Small intestine (tissue), 7 donors: Measurements from ENCODE around the gene FAM234A. TPM values are rescaled to one million over a fixed set of nuclear protein-coding genes. Genes with fewer than 3 reads are reported as not detected.

ENCODE experiments used
- DNase-seq, 2 donors: peaks; one replicate each; pipeline versions ENCODE4 v3.0.0 to v3.0.0-alpha.2; 2013
- FAIRE-seq: peaks from 2 replicates; lab custom pipeline; 2012; peaks lifted over from hg19 to GRCh38; lab: Jason Lieb, UNC
- H3K27ac ChIP-seq, 3 donors: one replicate each; pipeline ENCODE4 v1.5.1; 2013; ENCODE audit warnings: low read length in 2 of 3, mild to moderate bottlenecking in 2 of 3, control low read depth in 1 of 3, inconsistent platforms in 1 of 3, low read depth in 1 of 3, moderate library complexity in 1 of 3
- H3K27me3 ChIP-seq, 3 donors: one replicate each; pipeline ENCODE4 v1.6.1; 2013; ENCODE audit warnings: low read length in 3 of 3, inconsistent platforms in 1 of 3; ENCODE audit not compliant: control insufficient read depth in 3 of 3, insufficient read depth in 3 of 3
- H3K36me3 ChIP-seq, 3 donors: one replicate each; pipeline ENCODE4 v1.6.1; 2013; ENCODE audit warnings: low read length in 3 of 3, inconsistent platforms in 1 of 3, low read depth in 1 of 3, mild to moderate bottlenecking in 1 of 3, moderate library complexity in 1 of 3; ENCODE audit not compliant: control insufficient read depth in 3 of 3, insufficient read depth in 2 of 3
- H3K4me1 ChIP-seq, 3 donors: one replicate each; pipeline ENCODE4 v1.6.1; 2013; ENCODE audit warnings: low read length in 2 of 3, inconsistent platforms in 1 of 3, low read depth in 1 of 3, mild to moderate bottlenecking in 1 of 3, moderate library complexity in 1 of 3; ENCODE audit not compliant: control insufficient read depth in 3 of 3, insufficient read depth in 2 of 3
- H3K4me3 ChIP-seq, 3 donors: one replicate each; pipeline ENCODE4 v1.5.1; 2013; ENCODE audit warnings: low read length in 3 of 3, control low read depth in 1 of 3, inconsistent platforms in 1 of 3, low read depth in 1 of 3, mild to moderate bottlenecking in 1 of 3, moderate library complexity in 1 of 3
- H3K9me3 ChIP-seq, 2 donors: one replicate each; pipeline ENCODE4 v1.6.1; 2013; ENCODE audit warnings: low read depth in 1 of 2, low read length in 1 of 2; ENCODE audit not compliant: control insufficient read depth in 2 of 2, insufficient read depth in 1 of 2
- WGBS, 3 donors: extraction: QIAGEN DNeasy Blood & Tissue Kit; methylation state at CpG; one replicate each; pipeline ENCODE4 v1.1.7; 2013; 5-methylcytosine and 5-hydroxymethylcytosine counted together
- polyA plus RNA-seq, 4 donors: library from polyadenylated mRNA; stranded (reverse) in 3 of 4; unstranded in 1 of 4; fragments of 200-250 nt in 3 of 4; fragments of 120-200 nt in 1 of 4; gene quantifications; one replicate each; pipeline versions ENCODE4 v1.2.1 to v1.2.3, GENCODE V29; 2013
- donor health status: healthy with polysubstance abuse.
- donor health status: control.
- donor health status: control.
- donor health status: Bipolar disorder and iron deficiency.
- donor health status: healthy.

Gene FAM234A
- polyA plus RNA-seq, 4 donors: 56.5 to 107 (median 66.3) TPM

DNA sequence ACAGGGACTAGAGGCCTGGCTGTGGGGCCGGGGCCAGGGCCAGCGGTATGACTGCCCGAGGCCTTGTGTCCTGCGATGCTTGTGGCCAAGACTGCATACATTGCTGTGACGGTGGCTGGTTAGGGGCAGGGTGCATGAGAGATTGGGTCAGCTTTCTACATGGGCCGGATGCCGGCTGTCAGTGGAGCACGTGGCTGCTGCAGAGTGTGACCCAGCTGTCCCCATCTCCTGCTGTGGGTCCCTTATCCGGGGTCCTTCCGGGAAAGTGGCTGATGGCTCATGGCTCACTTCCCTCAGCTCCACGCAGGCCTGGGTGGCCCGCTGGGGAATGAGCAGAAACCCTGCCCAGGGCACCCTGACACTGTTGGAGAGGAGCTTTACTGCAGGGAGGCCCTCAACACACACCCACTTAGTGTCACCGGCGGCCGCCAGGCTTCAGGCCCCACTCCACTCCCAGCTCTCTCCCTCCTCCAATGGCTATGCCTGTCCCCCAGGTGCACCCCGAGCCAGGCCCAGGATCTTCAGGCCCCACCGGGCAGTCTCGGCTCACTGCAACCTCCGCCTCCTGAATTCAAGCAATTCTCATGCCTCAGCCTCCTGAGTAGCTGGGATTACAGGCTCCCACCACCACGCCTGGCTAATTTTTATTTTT lies 41.9 kb downstream of the FAM234A start:
- Histone ChIP-seq H3K9me3 (no peaks in the 10 kb centered on the region), H3K27ac (peak overlapping the region in 1 of 3 donors; percentile 45), H3K36me3 (no peaks in the 10 kb centered on the region), H3K4me1 (peaks cover 0 to 16% (median 2%) of the 10 kb centered on the region in 3 donors), H3K4me3 (no peak overlapping the region), H3K27me3 (peaks cover 0 to 66% (median 0%) of the 10 kb centered on the region in 3 donors)
- no peak for FAIRE-seq
- WGBS, 3 donors: 42 to 72% (median 61%) methylated on average over 18 to 20 of the region's 20 CpGs
- no peak for DNase-seq

DNA sequence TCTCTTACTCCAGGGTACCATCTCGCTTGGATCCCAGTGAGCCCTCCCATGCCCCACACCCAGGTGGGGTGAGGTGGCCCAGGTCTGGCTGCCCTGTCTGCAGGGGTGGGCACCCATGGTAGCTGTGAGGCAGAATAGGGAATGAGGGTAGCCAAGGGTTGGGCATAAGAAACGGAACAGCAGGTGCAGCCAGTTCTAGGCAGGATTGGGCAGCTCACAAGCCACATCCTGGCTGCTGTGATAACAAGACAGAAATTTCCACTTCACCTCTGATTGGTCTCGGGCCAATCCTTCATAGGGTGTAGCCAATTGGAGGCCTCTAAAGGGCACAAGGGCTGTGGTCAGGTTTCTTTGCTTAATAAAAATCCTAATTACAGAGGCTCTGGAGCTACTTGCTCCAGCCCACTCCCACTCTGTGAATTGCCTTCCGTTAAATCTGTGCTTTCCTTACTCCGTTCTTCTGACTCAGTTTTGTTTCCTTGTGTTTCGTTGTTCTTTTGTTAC lies 44.3 kb downstream of the FAM234A start:
- WGBS, 3 donors: 13 to 50% (median 27%) methylated on average over 6 of the region's 6 CpGs
- DNase-seq: peak; percentile 39 to 79
- no peak for FAIRE-seq
- H3K4me3 ChIP-seq: no peak overlapping the region
- no peak overlapping the region for H3K27ac ChIP-seq
- H3K9me3 ChIP-seq: no peaks in the 10 kb centered on the region
- peaks cover 0 to 16% (median 2%) of the 10 kb centered on the region in 3 donors for H3K4me1 ChIP-seq
- H3K36me3 ChIP-seq: no peaks in the 10 kb centered on the region
- peaks cover 0 to 67% (median 0%) of the 10 kb centered on the region in 3 donors for H3K27me3 ChIP-seq

DNA sequence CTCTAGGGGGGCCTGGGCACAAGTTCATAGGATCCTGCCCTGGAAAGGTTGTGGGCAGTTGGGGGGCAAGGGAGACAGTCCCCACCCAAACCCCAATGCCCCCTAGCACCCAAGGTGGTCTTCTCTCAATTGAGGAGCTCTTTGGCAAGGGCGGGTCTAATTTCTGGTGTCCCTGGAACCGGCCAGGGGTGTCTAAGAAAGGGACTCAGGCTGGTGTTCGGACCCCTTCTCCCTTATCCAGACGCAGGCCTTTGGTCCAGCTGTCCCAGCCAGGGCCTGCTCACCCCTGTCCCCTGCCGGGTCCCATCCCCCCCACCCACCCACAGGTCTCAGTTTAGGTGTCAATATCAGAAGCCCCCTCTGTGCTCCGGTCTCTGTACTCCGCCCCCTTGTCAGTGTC lies 44.9 kb downstream of the FAM234A start:
- no peak for DNase-seq
- 52 to 73% (median 66%) methylated on average over 6 to 7 of the region's 7 CpGs for WGBS, 3 donors
- no peak for FAIRE-seq
- H3K36me3 ChIP-seq: no peaks in the 10 kb centered on the region
- H3K27me3 ChIP-seq: peaks cover 0 to 61% (median 0%) of the 10 kb centered on the region in 3 donors
- H3K4me3 ChIP-seq: no peak overlapping the region
- H3K9me3 ChIP-seq: no peaks in the 10 kb centered on the region
- no peak overlapping the region for H3K27ac ChIP-seq
- H3K4me1 ChIP-seq: peaks cover 0 to 16% (median 2%) of the 10 kb centered on the region in 3 donors

DNA sequence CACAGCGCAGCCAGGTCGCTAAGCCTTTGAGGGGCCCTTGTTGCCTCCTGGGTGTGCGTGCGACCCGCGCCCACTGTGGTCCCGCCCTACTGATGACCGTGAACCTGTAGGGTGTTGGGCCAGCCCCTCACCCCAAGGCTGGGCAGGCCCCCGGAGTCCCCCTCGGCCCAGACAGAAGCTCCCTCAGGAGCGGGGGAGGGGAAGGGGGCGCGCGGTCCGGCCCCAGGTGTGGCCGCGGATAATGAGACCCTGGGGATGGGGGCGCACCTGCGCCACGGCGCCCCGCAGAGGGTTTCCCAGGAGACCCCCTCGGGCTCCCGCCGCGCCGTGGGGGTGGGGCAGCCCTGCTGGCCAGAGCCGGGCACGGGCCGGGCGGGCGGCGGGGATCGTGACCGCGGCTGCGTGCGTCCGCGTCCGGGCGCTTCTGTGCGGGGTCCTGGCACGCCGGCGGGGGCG lies 45.4 kb downstream of the FAM234A start:
- peaks cover 0 to 56% (median 0%) of the 10 kb centered on the region in 3 donors for H3K27me3 ChIP-seq
- FAIRE-seq: no peak

DNA sequence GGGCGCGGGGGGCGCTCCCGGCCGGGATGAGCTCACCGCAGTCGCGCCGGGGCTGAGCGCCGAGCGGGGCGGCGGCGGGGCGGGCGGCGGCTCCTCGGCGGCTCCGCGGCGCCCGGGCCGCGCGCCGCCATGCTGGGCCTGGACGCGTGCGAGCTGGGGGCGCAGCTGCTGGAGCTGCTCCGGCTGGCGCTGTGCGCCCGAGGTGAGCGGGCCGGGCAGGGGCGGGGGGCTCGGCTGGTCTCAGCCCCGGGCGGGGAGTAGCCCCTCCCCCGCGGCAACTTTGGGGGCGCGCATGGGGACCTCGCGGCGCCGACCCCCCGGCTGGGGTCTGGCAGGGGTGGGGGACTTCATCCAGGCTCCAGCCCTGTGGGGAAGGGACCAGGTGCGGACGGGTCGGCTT lies 45.9 kb downstream of the FAM234A start, which contains the start of gene ARHGDIG:
TSS of gene ARHGDIG (plus strand) at position 40 of the 400 bp plus-strand sequence. CDS start at position 130, 90 bp downstream.
- Histone ChIP-seq H3K9me3 (peaks cover 0 to 7% of the 10 kb centered on the region in 2 donors), H3K4me1 (peaks cover 0 to 10% (median 2%) of the 10 kb centered on the region in 3 donors), H3K36me3 (peaks cover 0 to 5% (median 0%) of the 10 kb centered on the region in 3 donors), H3K27ac (no peak within 1 kb of the TSS), H3K4me3 (peak within 1 kb of the TSS in 2 of 3 donors; percentile 15 to 37), H3K27me3 (peaks cover 0 to 52% (median 0%) of the 10 kb centered on the region in 3 donors)
- 1 to 3% (median 1%) methylated on average over 14 to 54 of the region's 54 CpGs for WGBS, 3 donors
- DNase-seq (no peak), FAIRE-seq (no peak)

More for the DNA sequence above, 45.4 kb downstream of the FAM234A start:
- peaks cover 0 to 13% (median 2%) of the 10 kb centered on the region in 3 donors for H3K4me1 ChIP-seq
- H3K27ac ChIP-seq: no peak overlapping the region
- DNase-seq: no peak
- peaks cover 0 to 4% (median 0%) of the 10 kb centered on the region in 3 donors for H3K36me3 ChIP-seq
- 6 to 14% (median 6%) methylated on average over 17 to 47 of the region's 47 CpGs for WGBS, 3 donors
- H3K4me3 ChIP-seq: peak overlapping the region in 1 of 3 donors; percentile 37
- peaks cover 0 to 2% of the 10 kb centered on the region in 2 donors for H3K9me3 ChIP-seq

DNA sequence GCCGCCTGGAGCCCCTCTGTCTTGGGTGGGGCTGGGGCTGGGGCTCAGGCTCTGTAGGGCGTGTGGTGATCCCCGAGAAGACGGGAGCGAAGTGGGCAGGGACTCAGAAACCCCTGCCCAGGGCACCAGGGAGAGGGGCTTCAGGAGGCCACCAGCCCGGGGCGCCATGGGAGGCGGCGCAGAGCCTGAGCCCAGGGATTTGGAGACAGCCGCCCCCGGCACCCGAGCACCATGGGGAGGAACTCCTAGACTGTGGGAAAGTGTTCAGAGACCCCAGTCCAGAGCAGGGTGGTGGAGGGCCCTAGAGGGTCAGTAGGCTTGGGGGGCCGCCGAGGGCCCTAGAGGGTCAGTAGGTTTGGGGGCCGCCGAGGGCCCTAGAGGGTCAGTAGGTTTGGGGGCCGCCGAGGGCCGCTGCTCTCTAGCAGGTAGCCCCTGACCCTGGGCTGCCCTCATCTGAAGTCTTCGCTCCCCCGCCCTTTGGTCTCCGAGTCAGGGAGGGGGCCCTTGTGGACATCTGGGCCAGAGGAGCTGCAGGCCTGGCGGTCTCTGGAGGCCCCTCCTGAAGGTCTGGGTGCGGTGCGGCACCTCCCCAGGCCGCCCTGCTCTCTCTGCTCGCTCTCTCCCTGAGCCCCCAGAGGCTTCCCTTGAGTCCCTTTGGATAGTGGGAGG lies 46.5 kb downstream of the FAM234A start:
- H3K27me3 ChIP-seq: peaks cover 0 to 49% (median 0%) of the 10 kb centered on the region in 3 donors
- peak overlapping the region in 1 of 3 donors; percentile 15 for H3K4me3 ChIP-seq
- peaks cover 0 to 7% of the 10 kb centered on the region in 2 donors for H3K9me3 ChIP-seq
- FAIRE-seq (no peak), DNase-seq (no peak)
- no peak overlapping the region for H3K27ac ChIP-seq
- WGBS, 3 donors: 29 to 41% (median 34%) methylated on average over 14 to 27 of the region's 27 CpGs
- peaks cover 0 to 10% (median 2%) of the 10 kb centered on the region in 3 donors for H3K4me1 ChIP-seq
- peaks cover 0 to 5% (median 0%) of the 10 kb centered on the region in 3 donors for H3K36me3 ChIP-seq

DNA sequence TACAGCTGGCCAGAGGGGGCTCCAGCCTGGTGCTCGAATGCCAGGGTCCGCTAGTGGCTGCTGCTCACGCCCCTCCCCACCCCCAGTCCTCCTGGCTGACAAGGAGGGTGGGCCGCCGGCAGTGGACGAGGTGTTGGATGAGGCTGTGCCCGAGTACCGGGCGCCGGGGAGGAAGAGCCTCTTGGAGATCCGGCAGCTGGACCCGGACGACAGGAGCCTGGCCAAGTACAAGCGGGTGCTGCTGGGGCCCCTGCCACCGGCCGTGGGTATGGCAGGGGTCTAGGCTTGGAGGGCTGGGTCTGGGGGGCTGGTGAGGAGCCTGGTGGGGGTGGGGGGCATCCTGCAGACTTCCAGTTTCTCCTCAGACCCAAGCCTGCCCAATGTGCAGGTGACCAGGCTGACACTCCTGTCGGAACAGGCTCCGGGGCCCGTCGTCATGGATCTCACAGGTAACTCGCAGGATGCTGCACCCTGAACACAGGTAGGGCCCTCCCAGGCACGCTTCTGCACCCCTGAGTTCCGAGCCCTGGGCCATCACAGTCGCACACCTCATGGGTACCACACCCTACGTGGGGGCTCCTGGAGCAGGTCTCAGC lies 47.1 kb downstream of the FAM234A start:
- no peak overlapping the region for H3K4me3 ChIP-seq
- peaks cover 0 to 12% (median 2%) of the 10 kb centered on the region in 3 donors for H3K36me3 ChIP-seq
- no peak for FAIRE-seq
- H3K4me1 ChIP-seq: peaks cover 0 to 10% (median 2%) of the 10 kb centered on the region in 3 donors
- peaks cover 0 to 42% (median 0%) of the 10 kb centered on the region in 3 donors for H3K27me3 ChIP-seq
- 17 to 52% (median 30%) methylated on average over 24 to 25 of the region's 25 CpGs for WGBS, 3 donors
- no peak for DNase-seq
- H3K9me3 ChIP-seq: peaks cover 0 to 10% of the 10 kb centered on the region in 2 donors
- H3K27ac ChIP-seq: no peak overlapping the region

DNA sequence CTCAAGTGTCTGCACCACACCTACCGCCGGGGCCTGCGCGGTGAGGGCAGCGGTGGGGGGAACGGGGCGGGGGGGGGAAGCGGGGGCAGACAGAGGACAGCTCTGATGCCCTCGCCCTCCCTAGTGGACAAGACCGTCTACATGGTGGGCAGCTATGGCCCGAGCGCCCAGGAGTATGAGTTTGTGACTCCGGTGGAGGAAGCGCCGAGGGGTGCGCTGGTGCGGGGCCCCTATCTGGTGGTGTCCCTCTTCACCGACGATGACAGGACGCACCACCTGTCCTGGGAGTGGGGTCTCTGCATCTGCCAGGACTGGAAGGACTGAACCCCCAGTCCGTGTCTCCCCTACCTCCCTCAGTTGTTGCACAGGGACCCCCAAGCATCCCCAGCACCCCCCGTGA lies 47.9 kb downstream of the FAM234A start:
- H3K4me3 ChIP-seq: no peak overlapping the region
- no peak for DNase-seq
- peaks cover 0 to 10% of the 10 kb centered on the region in 2 donors for H3K9me3 ChIP-seq
- peaks cover 0 to 19% (median 6%) of the 10 kb centered on the region in 3 donors for H3K36me3 ChIP-seq
- peaks cover 0 to 41% (median 0%) of the 10 kb centered on the region in 3 donors for H3K27me3 ChIP-seq
- 74 to 86% (median 76%) methylated on average over 15 to 22 of the region's 22 CpGs for WGBS, 3 donors
- no peak overlapping the region for H3K27ac ChIP-seq
- peaks cover 0 to 10% (median 2%) of the 10 kb centered on the region in 3 donors for H3K4me1 ChIP-seq
- no peak for FAIRE-seq
